Activated CD4-positive, alpha-beta T cell treated with anti-CD3 and anti-CD28 coated beads for 1 hour (primary cell): ENCODE measurements around the gene NUDT8.
"Not testable (repeated sequence)": the region's sequence is repeated elsewhere in the genome, so short reads cannot be mapped to it uniquely, and the experiment has no call there.

ENCODE experiments used
- DNase-seq: peaks from one replicate; pipeline ENCODE4 v3.0.0-alpha.2; 2020

NUDT8 gene

DNA sequence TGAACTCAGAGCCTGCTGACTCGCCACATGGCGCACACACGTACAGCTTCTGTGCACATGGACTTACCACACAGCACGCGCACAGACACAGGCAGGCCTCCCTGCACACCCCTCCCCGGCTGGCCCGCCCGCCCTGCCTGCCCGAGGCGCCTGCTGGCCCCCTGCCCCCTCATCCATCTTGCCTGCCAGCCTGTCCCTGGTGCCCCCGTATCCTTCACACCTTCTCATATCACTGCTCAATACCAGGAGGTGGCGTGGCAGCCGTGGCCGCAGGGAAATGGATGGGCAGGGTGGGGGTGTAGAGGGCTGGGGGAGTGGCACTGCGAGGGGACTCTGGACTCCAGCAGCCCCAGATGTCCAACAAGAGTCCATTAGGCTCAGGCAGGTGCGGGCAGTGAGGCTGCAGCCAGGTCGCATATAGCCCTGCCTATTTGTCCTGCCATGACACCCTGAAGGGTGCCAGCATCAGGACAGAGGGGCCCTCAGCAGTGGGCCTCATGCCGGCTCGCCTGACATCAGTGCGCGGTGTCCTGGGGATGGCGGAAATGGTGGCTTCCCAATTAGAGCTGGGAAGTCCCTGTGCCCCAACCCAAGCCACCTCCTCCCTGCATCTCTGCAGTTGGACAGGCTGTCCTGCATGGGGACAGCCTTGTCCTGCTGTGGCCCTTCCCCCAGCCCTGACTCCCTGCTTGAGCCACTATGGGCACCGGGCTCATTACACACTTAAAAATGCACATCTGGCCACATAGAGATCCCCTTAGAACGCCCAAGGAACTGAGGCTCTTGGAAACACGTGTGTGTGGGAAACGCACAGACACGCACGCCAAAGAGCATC, 11.8 kb upstream of the NUDT8 start:
- no peak for DNase-seq

DNA sequence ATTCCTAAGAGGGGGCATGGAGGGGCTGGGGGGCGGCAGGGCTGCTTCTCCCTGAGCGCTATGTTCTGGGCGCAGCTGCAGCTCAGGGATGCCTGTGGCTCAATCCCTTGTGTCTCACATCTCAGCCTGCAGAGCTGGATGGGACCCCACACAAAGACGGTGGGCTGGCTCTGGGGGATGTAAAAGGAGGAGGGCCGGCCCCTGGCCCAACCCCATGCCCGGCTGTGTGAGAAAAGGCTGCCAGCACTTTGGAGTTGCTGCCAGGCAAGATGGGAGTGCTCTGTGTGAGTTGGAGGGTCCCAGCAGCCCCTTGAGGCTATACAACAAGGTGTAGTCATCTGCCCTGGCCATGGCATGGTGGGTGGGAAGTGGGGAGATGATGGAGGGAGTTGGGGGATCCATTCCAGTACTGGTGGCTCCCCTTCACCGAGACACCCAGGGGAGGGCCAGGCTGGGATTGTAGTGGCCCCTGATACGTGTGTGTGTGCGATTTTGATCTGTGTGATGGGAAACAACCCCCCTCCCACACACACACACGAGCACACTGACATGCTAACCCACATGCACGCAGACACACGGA, 11.1 kb upstream of the NUDT8 start:
- DNase-seq, result no peak

DNA sequence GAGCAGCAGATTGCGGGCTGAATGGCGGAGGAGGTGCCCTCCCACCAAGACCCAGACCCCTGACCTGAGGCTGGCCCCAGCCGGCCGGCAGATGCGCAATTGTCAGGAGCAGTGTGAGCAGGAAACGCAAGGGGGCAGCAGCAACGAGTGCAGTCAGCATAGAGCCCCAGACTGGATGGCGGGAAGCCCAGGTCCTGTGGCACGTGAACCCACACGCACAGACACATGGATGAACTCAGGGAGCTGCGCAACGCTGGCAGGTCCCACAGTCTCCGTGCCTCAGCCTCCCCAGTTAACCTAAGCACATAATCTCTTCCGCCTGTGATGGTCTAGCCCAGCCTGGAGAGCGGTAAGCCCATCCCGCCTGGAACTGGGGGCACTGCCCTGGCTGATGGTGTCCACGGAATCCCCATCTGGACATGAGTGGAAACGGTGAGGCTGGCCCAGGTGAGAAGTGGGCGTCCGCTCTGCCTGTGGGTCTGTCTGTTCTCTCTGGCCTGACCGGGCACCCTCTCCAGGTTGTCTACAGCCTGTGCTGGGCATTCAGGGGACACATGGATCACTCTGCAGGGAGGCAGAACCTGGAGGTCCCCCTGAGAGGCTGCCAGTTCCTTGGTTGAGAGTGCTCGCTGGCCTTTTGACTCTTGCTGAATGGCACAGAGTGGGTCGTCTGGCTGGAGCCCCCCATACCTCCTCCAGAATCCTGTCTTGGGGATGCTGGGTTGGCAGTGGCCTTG, 10.5 kb upstream of the NUDT8 start:
- no peak for DNase-seq

DNA sequence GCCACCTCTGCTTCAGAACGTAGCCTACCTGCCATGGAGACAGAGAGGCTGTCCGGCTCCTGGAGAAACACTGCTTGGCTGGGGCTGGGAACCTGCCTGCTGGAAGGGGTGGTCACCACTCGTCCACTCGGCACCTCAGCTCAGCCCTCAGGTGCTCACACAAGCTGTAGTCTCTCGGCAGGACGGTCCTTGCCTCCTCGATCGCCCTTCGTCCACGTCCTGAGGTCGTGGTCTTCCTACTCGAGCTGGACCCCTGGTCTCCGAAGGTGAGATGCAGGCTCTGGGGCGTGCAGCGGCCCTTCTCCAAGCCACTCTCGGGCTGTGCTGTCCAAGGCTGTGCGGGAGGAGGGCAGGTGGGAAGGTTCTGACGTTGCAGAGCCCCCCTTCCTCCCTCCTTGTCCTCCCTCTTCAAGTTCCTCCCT, 9.7 kb upstream of the NUDT8 start, which contains the start of gene TBX10:
TBX10 (minus strand) TSS at position 326 of the 422 bp plus-strand sequence; CDS start at position 35, 291 bp downstream.
- no peak for DNase-seq

DNA sequence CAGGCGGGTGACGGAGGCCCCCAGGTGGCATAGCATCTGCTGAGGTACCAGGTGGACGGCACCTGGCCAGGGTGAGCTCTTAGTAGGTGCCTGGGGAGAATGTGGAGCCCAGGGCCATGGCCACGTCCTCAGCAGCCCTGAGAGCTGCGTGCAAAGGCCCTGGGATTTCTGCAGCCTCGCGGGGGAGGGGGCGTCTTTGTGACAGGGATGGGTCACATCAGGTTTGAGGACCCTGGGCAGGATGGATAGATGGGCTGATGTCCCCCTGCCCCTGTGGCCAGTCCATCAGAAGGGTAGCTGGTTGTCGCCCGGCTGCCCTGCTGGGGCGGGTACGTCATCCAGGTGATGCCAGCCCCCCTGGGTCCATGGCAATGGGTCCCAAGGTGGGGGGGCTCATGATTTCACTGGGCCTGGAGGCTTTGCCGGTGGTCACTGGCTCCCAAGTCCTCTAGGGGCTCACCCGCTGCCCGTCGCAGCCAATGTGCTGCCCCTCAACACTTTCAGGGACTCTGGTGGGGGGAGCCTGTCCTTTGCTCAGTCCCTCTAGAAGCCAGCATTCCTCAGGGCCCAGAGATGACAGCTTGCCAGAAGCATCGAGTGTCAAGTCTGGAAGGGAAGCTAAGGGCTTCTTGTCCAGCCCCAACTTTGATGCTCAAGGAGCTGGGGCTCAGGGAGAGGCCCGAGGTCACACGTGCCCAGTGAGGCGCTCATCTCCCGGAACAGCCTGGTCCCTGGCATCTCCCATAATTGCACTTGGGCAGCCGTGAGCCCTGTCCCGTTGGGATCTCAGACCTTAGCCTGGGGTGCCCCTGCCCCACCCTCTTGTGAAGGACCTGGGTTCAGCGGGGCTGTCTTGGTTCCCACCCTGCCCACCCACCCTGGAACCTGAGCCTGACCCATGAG, 9.0 kb upstream of the NUDT8 start:
- DNase-seq, result no peak

DNA sequence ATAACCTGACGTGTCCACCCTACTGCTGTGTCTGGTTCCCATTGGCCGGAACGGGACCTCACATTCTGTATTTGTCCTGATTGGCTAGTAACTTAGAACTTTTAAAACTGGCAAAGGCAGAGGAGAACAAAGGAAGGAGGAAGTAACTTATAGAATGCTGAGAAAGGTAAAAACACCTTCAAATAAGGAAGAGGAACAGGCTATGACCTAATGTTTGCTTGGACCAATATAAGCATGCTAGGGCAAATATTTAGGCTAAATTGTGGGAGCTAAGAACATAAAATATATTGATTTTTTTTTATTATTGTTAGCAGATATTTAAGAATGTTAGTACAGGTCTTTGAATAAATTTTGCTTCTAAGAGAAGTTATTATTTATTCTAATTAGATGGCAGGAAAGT, 7.7 kb upstream of the NUDT8 start:
- not testable (repeated sequence) for DNase-seq

DNA sequence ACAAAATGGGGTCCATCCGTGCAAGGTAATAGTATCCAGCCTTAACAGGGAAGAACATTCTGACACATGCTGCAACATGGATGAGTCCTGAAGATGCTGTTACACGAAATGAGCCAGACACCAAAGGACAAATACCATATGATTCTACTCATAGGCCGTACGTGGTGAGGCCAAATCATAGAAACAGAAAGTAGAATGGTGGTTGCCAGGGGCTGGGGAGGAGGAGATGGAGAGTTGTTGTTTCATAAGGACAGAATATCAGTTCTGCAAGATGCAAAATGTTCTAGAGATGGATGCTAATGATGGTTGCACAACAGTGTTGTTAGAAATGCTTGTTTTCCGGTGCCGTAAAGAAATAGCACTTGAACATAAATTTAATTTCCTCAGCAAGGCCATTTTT, 7.2 kb upstream of the NUDT8 start:
- no peak for DNase-seq

DNA sequence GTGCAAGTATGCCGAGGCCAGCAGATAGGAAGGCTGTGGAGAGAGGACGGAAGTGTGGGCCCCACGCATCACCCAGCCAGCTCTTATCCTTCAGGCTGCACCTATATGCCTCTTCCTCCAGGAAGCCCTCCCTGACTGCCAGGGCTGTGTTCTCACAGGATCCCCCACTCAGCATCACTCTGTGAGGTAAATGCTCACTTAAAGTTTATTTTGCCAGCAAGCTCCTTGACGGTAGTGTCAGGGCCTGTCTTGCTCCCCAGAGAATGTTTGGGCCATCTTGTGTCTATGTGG, 5.4 kb upstream of the NUDT8 start:
- DNase-seq, result no peak

DNA sequence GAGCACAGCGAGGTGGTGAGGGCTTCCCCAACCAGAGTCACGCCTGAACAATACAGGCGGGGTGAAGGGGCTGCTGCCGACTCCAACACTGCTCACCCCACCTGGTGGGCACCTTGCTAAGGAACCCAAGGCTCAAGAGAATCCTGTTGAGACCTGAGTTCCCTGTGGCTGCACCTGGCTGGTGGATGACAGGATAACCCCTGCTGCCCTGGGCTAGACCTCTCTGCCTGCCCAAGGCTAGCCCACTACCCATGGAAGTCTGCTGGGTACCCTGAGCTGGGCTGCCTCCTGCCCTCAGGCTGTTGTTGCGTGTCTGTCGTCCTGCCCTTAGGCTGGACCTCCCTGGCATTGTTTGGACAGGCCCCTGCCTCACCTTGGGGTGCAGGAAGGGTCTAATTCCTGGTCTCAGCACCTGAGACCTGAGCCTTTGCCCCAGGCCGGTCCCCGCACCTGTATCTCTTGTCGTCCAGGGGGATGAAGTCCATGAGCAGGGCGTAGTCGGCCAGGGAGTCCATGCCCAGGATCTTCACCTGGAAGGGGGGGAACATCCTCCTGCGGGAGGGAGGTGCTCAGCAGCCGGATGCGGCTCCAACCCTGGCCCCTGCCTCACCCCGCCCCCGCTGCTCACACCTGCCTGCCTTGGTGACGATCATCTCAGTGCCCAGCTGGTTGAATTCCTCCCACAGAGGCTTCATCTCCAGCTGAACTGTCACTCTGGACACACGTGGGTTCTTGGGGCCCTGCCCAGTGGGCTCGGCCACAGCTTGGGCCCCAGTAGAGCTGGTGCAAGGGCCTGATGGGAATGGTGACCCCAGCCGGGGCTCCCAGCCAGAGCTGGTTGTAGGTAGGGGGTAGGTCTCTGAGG, 4.9 kb upstream of the NUDT8 start:
- no peak for DNase-seq

DNA sequence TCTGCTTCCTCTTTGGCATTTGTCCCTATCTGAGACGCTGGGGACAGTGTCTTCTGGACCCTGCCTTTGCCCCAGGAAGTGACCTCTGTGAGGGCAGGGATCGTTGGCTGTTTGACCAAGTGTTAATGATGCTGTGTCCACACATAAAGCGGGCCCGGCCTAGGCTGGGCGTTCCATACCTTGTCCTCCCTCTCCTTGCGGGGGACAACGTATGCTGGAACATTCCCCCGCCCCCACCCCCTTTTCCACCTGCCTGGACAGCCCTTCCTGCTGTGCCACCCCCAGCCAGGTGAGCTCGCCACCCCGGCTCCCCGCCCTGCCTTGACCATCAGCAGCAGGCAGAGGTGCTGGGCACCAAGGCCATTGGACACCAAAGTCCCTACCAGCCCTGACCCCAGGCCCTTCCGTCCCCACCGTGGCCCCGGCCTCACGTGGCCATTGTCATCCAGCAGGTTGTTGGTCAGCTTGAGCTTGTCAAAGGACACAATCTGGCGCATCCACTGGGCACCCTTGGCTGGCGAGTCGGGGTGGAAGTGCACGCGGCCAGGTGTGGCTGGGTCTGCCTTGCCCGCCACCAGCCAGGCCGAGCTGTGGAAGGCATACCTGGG, 4.1 kb upstream of the NUDT8 start:
- no peak for DNase-seq

DNA sequence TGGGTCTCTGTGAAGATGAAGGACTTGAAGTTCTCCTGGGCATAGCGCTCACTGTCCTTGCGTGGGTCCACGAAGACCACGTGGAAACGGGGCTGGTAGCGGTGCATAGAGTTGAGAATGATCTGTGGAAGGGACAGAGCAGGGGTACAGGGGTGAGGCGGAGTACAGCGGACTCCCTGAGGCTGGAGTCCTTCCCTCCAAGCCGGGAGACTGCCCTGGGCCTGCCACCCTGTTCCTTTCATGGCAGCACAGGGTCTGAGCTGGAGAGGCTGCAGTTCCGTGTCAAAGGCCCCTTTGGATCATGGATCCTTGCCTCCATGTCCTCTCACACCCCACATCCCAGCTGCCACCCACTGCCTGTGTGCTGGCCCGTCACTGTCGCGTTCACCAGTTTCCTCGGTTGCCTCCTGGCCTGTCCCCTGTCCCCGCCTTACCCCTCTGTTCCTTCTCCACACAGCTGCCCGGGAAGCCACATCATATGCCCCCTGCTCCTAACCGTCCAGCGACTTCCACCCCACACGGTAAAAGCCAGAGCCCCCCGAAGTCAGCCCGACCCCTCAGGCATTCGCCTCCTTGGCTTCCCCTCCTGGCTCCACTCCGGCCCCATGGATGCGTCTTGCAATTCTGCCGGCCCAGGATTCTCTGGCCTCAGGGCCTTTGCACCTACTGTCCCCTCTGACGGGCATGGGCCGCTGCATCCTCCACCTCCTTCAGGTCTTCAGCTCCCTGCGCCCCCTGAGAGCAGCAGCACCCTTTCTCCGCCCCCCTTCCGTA, 3.4 kb upstream of the NUDT8 start:
- DNase-seq, result no peak

DNA sequence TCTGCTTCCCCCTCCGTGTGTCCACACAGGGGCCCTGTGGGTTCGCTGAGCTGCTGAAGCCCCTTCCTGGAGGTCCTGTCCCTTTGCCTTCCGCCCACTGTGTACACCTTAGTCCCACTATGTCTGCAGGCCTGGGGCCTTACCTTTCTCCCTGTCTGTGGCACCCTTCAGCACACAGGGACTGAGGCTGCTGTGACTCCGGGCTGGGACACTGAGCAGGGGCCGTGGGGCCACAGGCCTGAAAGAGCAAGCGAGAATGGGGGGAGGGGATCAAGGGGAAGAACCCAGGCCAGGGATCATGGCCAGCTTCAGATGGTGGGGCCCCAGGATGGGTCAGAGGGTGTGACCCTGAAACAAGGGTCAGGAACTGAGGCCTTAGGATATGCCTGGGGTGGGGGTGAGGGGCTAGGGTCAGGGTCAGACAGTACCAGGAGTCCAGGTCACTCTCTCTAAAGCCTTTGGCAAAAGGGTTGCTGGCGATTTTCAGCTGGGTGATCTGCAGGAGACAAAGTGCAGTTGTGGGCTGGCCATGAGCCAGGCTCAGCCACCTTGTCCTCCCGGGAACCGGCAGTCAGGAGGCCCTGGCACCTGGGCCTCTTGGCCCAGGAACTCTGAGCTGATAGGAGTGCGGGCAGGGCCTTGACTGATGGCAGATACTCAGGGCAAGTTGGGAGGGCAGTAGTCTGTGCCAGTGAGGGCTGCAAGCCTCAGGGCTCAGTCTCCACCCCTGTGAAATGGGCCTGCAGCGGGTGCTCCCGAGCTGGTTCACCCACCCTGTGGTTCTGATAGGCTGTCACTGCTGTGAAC, 2.6 kb upstream of the NUDT8 start:
- no peak for DNase-seq

DNA sequence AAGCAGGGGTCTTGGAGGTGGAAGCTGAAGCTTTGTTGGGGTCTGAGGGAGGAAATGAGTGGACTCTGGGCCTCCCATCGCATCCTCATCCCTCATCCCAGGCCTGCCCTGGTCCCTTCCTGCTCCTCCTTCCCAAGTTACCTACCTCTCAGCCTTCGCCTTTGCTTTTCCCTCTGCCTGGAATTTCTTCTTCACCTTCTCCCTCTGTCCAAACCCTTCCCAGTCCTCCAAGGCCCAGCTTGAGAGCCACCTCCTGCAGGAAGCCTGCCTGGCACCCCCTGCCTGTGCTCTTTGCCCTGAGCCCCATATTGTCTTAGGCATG, 2.1 kb upstream of the NUDT8 start:
- DNase-seq, result no peak

DNA sequence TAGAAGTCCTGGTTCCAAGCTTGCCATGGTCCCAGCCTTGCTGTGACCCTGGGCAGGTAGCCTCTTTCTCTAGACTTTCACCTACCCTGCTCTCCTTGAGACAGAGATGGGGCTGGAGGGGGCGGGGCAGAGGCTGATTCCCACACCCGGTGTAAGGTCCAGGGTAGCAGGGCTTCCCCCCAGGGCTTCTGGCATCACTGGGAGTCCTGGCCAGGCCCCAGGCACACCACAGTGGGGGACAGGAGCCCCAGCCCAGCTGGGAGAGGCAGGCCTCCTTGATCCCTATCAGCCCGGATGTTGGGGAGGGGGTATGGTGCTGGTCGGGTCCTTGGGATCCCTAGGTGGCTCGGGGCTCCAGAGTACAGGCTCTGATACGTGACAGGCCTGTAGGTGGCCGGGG, 1.7 kb upstream of the NUDT8 start:
- DNase-seq, result no peak

DNA sequence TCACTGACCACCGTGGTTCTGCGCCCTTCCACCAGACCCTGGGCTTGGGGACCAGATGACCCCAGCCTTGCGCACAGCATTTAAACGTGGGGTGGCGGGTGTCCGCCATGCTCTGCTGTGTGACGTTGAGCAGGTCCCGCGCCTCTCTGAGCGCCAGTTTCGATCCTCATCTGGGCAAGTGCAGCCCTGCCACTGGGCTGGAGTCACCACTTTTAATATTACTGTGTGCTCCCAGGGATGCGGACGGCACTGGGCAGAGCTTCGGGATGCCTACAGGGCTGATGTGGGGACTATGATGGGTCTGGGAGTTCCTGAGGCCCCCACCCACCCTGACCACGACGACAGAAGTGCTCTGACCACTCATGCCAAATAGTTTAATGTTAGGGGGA, 1.2 kb upstream of the NUDT8 start:
- DNase-seq, result no peak

DNA sequence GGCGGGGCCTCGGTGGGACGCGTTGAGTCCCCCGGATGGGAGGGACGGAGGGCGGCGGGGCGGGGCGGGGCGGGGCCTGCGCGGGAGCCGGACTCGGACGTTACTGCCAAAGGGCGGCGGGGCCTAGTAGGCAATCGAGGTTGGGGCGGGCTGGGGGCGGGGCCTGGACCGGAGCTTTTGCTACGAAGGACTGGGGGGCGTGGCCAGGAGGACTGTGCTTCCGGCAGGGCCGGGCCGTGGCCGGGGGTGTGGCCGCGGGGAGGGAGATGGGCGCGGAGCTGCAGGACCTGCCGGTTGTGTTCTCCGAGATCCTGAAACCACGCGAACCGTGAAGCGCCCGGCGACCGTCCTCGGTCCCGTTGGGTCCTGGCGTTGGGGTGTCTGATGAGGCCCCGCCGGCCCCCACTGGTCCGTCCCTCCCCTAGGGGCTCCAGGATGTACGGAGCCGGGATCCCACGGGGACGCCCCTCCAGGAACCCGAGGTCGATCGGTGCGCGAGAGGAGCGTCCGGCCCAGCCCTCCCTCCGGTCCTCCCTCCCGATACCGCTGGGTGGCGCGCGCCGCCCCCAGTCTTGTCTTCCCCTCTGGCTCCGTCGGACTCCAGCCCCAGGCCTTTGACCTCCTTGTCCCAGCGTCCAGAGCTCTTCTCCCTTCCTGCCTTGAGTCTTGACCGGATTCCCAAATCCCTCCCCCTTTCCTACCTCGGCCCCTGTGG, 648 bp upstream of the NUDT8 start:
- DNase-seq, result peak; percentile 90

DNA sequence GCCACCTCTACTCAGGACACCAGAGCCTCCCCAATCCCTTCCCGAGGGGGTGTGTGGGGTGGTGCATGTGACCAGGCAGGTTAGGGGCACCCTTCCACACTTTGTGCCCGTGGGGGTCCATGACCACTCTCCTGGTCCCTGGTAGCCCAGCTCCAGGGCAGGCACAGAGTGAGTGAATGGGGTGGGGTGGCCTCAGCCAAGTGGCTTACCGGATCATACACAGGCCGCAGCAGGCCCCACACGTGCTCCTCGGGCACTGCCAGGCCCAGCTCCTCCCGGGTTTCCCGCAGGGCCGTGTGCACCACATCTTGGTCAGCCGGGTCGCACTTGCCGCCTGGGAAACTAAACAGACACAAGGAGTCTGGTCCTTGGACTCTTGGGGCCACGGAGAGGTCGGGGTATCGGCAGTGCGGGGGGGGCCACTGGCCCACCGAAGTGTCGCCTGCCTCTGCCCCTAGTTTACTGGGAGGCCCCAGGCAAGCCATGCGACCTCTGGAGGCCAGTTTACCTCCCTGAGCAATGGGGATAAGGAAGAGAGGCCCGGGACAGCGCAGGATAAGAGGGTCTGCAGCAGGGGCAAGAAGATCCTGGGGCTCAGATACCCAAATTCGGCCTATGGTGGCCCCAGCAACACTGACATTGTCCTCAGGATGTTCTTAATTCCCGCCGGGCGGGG, 889 bp downstream of the NUDT8 start:
- DNase-seq, result no peak

DNA sequence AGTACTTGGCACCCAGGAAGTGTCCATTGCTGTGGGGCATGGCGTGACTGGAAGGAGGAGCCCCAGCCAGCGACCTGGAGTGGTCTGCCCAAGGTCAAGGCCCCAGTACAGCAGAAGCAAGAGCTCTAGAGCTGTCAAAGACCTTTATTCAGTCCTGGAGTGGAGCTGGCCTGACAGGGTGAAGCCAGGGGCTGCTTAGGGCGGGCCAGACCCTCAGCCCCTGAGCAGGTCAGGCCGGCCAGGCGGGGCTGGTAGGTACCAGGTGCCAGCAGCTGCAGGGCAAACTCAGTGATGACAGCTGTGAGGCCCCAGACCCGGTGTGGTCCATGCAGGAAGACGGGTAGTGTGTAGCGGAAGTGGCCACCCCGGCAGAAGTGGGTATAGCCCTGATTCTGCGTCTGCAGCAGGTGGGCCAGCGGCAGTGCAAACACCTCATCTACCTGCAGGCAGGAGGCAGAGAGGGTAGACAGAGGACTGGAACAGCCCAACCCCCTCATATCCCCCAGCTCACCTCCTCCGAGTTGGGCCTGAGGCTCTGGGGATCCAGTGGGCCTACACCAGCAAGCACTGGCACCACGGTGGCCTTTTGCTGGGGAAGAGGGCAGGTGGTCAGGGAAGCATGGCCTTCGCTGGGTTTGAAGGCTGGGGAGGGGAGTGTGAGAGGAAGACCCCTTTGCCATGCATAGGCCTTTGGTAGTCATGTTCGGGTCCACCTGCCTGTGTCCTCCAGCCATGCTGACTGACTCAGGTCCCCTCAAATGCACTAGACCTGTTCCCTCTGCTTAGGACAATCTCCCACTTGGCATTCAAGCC, 1.7 kb downstream of the NUDT8 start:
- no peak for DNase-seq
